Retina (tissue), 1 donor: ENCODE data around the gene NUP160.
"Not testable (repeated sequence)": the region's sequence is repeated elsewhere in the genome, so short reads cannot be mapped to it uniquely, and the experiment has no call there.

ENCODE experiments used
- DNase-seq: peaks from one replicate; pipeline ENCODE4 v3.0.0-alpha.2; 2016

The NUP160 gene

GRCh38 chr11:47860536-47860935 is 12.4 kb upstream of the NUP160 start:
- no peak for DNase-seq

DNA sequence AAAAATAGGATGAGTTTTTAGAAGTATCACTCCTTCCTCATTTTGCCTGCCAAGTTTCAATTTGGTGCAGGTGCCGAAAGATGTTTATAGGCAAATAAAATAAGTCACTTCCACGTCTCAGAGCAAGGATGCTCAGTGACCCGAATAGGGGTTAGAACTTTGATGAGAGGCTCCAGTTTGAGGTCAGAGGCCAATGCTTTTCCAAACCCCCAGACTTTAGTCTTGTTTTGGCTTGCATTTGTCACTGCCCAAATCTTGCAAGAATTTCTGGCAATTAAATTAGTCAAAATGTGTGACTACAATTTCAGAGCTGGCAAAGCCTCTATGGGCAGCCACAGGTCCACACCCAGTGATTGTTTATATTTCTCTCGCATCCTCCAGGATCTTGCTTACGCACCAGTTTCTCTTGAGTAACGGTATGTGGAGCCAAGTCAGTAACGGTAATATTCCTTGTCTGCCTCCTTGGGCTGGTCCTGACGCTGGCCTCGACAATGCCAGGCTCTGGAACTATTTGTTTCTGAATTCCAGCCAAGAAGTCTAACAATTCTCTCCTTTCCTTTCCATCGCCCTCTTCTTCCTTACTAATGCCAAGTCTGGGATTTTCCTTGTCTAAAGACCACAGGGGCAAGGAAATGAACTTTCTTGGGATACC is 9.9 kb upstream of the NUP160 start:
- DNase-seq, result no peak

DNA sequence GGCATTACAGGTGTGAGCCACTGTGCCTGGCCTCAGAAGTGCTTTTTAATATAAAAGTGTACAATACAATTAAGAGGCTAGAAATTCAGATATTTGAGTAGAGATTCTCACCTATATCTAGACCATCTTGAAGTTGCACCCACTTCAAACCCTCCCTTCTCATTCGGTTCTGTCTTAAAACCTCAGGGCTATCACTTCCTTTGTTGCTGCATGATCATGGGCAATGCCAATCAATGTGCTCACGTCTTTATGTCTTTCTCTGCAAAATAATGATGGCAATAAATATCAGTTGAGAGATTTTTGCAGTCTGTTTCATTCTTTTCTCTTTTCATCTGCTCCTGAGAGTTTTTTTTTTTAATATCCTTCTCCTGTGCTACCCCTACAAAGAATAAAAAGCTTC is 9.3 kb upstream of the NUP160 start:
- DNase-seq, result no peak

GRCh38 chr11:47856186-47856585 is 8.0 kb upstream of the NUP160 start:
- no peak for DNase-seq

DNA sequence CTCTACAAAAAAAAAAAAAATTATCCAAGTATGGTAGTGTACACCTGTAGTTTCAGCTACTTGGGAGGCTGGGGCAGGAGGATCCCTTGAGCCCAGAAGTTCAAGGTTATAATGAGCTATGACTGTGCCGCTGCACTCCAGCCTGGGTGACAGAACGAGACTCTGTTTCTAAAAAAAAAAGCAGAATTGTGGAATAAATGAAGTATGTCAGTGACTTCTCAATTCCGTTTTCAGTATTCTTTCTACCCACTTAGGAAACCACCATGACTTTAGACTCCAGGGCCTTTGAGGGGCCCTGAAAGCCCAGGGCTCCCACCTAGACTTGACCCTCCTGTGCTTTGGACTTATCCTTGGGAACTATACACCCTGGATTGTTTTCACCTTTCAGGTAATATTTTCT is 6.5 kb upstream of the NUP160 start:
- no peak for DNase-seq

- no peak for DNase-seq
These were observed 3.9 kb upstream of the NUP160 start for GRCh38 chr11:47852053-47852452.

GRCh38 chr11:47850337-47850736 is 2.2 kb upstream of the NUP160 start:
- DNase-seq, result no peak

- no peak for DNase-seq
These were observed 578 bp upstream of the NUP160 start for GRCh38 chr11:47848700-47849155.

DNA sequence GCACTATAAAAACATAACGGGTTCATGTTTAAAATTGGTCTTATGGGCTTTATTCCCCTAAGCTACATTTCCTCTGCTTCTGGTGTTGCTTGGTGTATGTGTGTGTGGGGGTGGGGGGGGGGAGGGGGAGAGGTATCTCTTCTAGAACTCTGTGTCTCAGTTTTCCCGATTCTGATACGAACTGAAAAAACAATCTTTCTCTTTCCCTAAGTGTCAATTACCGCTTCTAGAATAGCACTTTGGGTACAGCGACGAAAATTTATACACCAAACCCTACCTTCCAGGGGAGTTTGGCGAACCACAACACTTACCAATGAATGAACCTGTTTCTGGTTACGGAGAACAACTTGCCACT is 636 bp downstream of the NUP160 start:
- DNase-seq, result no peak

DNA sequence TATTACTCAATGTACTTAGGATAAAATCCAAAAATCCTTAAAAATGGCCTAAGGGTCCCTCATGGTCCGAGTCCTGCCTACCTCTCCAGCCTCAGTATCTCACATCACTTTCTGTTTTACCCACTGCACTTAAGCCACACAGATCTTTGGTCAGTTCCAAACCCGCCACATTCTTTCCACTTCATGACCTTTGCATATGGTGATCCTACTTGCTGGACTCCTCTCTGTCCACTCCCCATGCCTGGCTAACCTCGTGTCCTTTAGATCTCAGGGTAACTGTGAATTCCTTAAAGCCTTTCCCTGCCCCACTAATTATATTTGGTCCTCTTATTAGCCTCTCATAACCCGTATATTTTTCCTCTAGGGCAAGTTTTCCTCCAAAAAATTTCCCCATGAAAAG is 1.2 kb downstream of the NUP160 start:
- no peak for DNase-seq

DNA sequence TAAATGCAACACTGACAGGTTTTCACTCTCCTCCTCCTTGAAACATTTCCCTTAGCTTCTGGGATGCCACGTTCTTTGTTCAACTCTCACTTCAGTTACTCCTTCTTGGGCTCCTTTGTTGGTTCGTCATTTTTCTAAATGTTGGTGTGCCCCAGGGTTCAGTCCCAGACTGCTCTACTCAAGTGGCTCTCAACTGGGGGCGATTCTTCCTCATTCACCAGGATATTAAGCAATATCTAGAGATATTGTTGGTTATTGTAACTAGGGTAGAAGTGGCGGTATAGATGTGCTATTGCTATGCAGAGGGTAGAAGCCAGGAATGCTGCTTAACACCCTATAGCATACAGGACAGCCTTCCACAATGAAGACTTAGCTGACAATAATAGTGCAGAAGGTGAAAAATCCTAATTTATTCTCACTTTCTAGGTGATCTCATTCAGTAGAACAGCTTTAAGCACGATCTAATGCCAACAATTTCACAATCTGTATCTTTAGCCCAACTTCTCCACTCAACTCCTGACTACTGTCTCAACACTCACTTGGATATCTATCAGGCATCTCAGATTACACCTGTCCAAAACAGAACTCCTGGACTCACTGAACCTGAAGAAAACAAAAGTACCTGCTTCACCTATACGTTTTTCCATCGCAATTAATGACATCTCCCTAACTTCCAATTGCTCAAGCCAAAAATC is 4.6 kb downstream of the NUP160 start:
- no peak for DNase-seq

DNA sequence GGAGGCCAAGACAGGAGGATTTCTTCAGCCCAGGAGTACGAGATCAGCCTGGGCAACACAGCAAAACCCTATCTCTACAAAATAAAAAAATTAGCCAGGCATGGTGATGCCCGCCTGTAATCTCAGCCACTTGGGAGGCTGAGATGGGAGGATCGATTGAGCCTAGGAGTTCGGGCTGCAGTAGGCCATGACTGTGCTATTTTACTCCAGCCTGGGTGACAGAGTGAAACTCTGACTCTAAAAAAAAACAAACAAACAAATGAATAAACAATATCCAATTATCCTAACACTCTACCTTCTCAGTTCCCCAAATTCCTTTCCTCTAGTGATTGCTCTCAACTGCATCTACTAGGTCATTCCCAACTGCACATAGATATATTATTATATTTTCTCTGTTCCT is 5.4 kb downstream of the NUP160 start:
- DNase-seq, result no peak

DNA sequence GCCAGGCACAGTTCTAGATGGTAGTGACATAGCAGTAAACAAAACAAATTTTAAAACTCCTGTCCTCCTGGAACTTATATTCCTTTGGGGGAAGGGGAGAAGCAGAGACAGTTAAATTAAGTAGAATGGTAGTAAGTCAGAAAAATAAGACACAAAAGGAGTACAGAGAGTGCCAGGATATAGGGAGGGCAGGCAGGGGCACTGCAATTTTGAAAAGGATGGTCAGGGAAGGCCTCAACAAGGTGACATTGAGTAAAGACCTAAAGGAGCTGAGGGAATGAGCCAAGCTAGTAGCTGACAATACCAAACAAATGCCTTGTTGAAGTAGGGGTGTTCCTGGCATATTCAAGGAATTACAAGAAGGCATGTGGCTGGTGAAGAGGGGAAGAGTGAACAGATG is 10.2 kb downstream of the NUP160 start:
- DNase-seq, result no peak

GRCh38 chr11:47837292-47837691 is 10.9 kb downstream of the NUP160 start:
- no peak for DNase-seq

DNA sequence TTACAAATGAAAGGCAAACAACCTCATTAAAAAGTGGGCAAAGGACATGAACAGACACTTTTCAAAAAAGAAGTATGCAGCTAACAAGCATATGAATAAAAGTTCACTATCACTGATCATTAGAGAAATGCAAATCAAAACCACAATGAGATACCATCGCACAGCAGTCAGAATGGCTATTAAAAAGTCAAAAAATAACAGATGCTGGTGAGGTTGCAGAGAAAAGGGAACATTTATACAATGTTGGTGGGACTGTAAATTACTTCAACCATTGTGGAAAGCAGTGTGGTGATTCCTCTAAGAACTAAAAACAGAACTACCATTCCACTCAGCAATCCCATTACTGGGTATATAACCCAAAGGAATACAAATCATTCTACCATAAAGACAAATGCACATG is 18.1 kb downstream of the NUP160 start:
- not testable (repeated sequence) for DNase-seq

GRCh38 chr11:47828284-47828683 is 19.9 kb downstream of the NUP160 start:
- DNase-seq, result no peak

DNA sequence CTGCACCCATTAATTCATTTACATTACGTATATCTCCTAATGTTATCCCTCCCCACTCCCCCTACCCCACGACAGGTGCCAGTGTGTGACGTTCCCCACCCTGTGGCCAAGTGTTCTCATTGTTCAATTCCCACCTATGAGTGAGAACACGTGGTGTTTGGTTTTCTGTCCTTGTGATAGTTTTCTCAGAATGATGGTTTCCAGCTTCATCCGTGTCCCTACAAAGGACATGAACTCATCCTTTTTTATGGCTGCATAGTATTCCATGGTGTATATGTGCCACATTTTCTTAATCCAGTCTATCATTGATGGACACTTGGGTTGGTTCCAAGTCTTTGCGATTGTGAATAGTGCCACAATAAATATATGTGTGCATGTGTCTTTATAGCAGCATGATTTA is 25.5 kb downstream of the NUP160 start:
- not testable (repeated sequence) for DNase-seq

DNA sequence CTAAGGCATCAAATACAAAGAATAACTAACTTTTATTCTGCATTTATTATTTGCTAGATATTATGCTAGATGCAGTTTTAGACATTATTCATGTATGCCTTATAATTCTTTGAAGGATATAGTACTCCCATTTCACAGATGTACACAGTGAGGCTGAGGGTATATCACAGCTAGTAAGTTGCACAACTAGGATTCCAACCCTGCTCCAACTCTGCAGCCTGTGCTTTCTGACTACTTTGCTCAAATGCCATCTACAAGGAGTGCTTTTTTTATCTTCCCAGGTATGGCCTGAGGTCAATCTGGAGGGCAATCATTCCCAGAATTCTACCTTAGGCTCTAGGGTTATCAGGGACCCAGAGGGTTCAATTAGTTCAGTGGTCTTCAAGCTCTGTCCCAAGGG is 28.4 kb downstream of the NUP160 start:
- no peak for DNase-seq

GRCh38 chr11:47800759-47801158 is 47.4 kb downstream of the NUP160 start:
- no peak for DNase-seq

- DNase-seq, result no peak
These were observed 50.5 kb downstream of the NUP160 start for GRCh38 chr11:47797633-47798032.

- DNase-seq, result no peak
These were observed 56.2 kb downstream of the NUP160 start for GRCh38 chr11:47791774-47792430.

- DNase-seq, result not testable (repeated sequence)
These were observed 58.1 kb downstream of the NUP160 start for GRCh38 chr11:47790017-47790416.

DNA sequence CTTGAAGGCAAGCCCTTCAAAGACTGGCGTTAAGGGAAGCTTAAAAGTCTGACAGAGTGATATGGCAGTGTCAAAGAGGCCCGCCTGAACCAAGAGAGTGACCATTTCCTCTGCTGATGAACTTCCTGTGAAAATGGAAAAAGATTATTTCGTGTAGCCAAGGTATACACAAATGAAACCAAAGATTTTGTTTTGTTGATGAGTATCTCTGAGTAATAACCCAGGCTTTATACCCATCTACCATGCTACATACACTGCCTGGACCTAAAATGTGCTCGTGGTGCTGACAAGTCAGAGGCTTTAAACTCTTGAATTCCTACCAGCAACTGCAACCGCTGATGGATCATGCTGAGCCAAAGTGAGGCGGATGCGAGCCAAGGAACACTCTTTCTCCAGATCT is 60.0 kb downstream of the NUP160 start:
- DNase-seq, result no peak

GRCh38 chr11:47786373-47786772 is 61.8 kb downstream of the NUP160 start:
- DNase-seq, result no peak
